Smooth muscle cell (in vitro differentiated cells): ENCODE measurements around the gene MRPL27. TPM values are rescaled to one million over a fixed set of nuclear protein-coding genes. Genes with fewer than 3 reads are reported as not detected.

ENCODE experiments used
- DNase-seq: peaks from one replicate; lab custom pipeline; 2025; ENCODE audit not compliant: unreplicated experiment; lab: John Stamatoyannopoulos, UW
- H2AFZ ChIP-seq: fragments of 200-600 bp; sonication (generic); 2 replicates; pipeline ENCODE4 v1.6.0; 2016; ENCODE audit warnings: antibody characterized with exemption, low read depth, mild to moderate bottlenecking
- H3F3A ChIP-seq: fragments of 200-600 bp; sonication (generic); 2 replicates; pipeline ENCODE4 v1.6.0; 2017; ENCODE audit warnings: antibody characterized with exemption, low read depth
- H3K27ac ChIP-seq: fragments of 200-600 bp; sonication (generic); 2 replicates; pipeline ENCODE4 v1.5.1; 2016; ENCODE audit warnings: low read depth, mild to moderate bottlenecking
- H3K27me3 ChIP-seq: fragments of 200-600 bp; sonication (generic); 2 replicates; pipeline ENCODE4 v1.6.1; 2016; ENCODE audit warnings: low read depth, mild to moderate bottlenecking
- H3K36me3 ChIP-seq: fragments of 200-600 bp; sonication (generic); 2 replicates; pipeline ENCODE4 v1.5.1; 2016; ENCODE audit warnings: low read depth
- H3K4me1 ChIP-seq: fragments of 200-600 bp; sonication (generic); 2 replicates; pipeline ENCODE4 v1.5.1; 2016; ENCODE audit warnings: low read depth
- H3K4me2 ChIP-seq: fragments of 200-600 bp; sonication (generic); 2 replicates; pipeline ENCODE4 v1.6.0; 2016; ENCODE audit warnings: mild to moderate bottlenecking
- H3K4me3 ChIP-seq: fragments of 200-600 bp; sonication (generic); 2 replicates; pipeline ENCODE4 v1.5.1; 2016; ENCODE audit warnings: mild to moderate bottlenecking
- H3K79me2 ChIP-seq: fragments of 200-600 bp; sonication (generic); 2 replicates; pipeline ENCODE4 v1.6.0; 2016; ENCODE audit warnings: low read depth, mild to moderate bottlenecking
- H3K9ac ChIP-seq: fragments of 200-600 bp; sonication (generic); 2 replicates; pipeline ENCODE4 v1.6.0; 2016; ENCODE audit warnings: low read depth
- H3K9me3 ChIP-seq: fragments of 200-600 bp; sonication (generic); replicated peaks from 2 replicates; pipeline ENCODE4 v1.5.1; 2016; ENCODE audit warnings: low read depth
- H4K20me1 ChIP-seq: fragments of 200-600 bp; sonication (generic); 2 replicates; pipeline ENCODE4 v1.6.0; 2016; ENCODE audit warnings: low read depth
- CTCF ChIP-seq: fragments of 200-600 bp; sonication (generic); IDR thresholded peaks from 2 replicates; pipeline ENCODE4 v1.5.1; 2017; ENCODE audit warnings: borderline replicate concordance, mild to moderate bottlenecking, antibody characterized with exemption; ENCODE audit not compliant: insufficient read depth, poor library complexity, severe bottlenecking
- WGBS: methylation state at CpG from one replicate; pipeline ENCODE4 v1.1.7; 2016; ENCODE audit warnings: low lambda C conversion rate; 5-methylcytosine and 5-hydroxymethylcytosine counted together
- polyA plus RNA-seq: library from polyadenylated mRNA; unstranded; fragments of >200 nt; fragmentation: Nextera tagmentation; extraction: Ambion mirVana; gene quantifications from 2 replicates; pipeline ENCODE4 v1.2.1, GENCODE V29; 2016
- total RNA-seq: library from RNA; depleted of rRNA; stranded (reverse); fragments of >200 nt; gene quantifications from 2 replicates; pipeline ENCODE4 v1.2.3, GENCODE V29; 2014

The MRPL27 gene
- total and polyA plus RNA-seq, 2 experiments from 2014 or later, result 62.8 to 138 TPM

- no peak for DNase-seq
- no peak overlapping the region for H3K9ac ChIP-seq
- H3K4me1 ChIP-seq, result peaks cover 11% of the 10 kb centered on the region
- H3K36me3 ChIP-seq, result peaks cover 5% of the 10 kb centered on the region
- H3K27me3 ChIP-seq, result no peaks in the 10 kb centered on the region
- WGBS, result 97% methylated on average over 5 of the region's 5 CpGs
- no peak overlapping the region for H3K4me2 ChIP-seq
- H3K9me3 ChIP-seq, result no peaks in the 10 kb centered on the region
- H3K27ac ChIP-seq, result no peak overlapping the region
- peaks cover 15% of the 10 kb centered on the region for H3K79me2 ChIP-seq
- no peak overlapping the region for H2AFZ ChIP-seq
- no peaks in the 10 kb centered on the region for H4K20me1 ChIP-seq
- no peak overlapping the region for H3K4me3 ChIP-seq
- no peak for TF ChIP-seq CTCF
- no peaks in the 10 kb centered on the region for H3F3A ChIP-seq
These were observed 2.9 kb downstream of the MRPL27 start for GRCh38 chr17:50370052-50370451.

- no peak overlapping the region for H3K4me2 ChIP-seq
- H4K20me1 ChIP-seq, result no peaks in the 10 kb centered on the region
- peaks cover 20% of the 10 kb centered on the region for H3K4me1 ChIP-seq
- no peak overlapping the region for H2AFZ ChIP-seq
- no peak for DNase-seq
- H3K27me3 ChIP-seq, result no peaks in the 10 kb centered on the region
- 93% methylated on average over 1 of the region's 1 CpG for WGBS
- H3K79me2 ChIP-seq, result peaks cover 15% of the 10 kb centered on the region
- H3K9ac ChIP-seq, result no peak overlapping the region
- no peak overlapping the region for H3K27ac ChIP-seq
- H3F3A ChIP-seq, result no peaks in the 10 kb centered on the region
- H3K36me3 ChIP-seq, result peaks cover 5% of the 10 kb centered on the region
- no peak for TF ChIP-seq CTCF
- H3K9me3 ChIP-seq, result no peaks in the 10 kb centered on the region
- no peak overlapping the region for H3K4me3 ChIP-seq
These were observed 5.6 kb downstream of the MRPL27 start for GRCh38 chr17:50367401-50367800.

GRCh38 chr17:50365649-50366393 lies 7.2 kb downstream of the MRPL27 start:
- no peaks in the 10 kb centered on the region for H3K27me3 ChIP-seq
- WGBS, result 95% methylated on average over 14 of the region's 14 CpGs

More at GRCh38 chr17:50365649-50366393, 7.2 kb downstream of the MRPL27 start:
- Histone ChIP-seq H3K4me1 (peaks cover 13% of the 10 kb centered on the region), H3K4me2 (no peak overlapping the region), H2AFZ (no peak overlapping the region), H4K20me1 (no peaks in the 10 kb centered on the region), H3K9me3 (no peaks in the 10 kb centered on the region), H3F3A (peaks cover 9% of the 10 kb centered on the region), H3K36me3 (peaks cover 5% of the 10 kb centered on the region), H3K27ac (no peak overlapping the region), H3K9ac (no peak overlapping the region), H3K79me2 (peaks cover under 1% of the 10 kb centered on the region), H3K4me3 (no peak overlapping the region)
- no peak for DNase-seq
- no peak for TF ChIP-seq CTCF
